ENCODE data around the gene RGN.

- TF ChIP-seq ZNF274 (IDR thresholded peaks at IDR 0.05; ENCODE audit: low read depth, low read length) (no peak), YY1 (IDR thresholded peaks at IDR 0.05; ENCODE audit: insufficient read depth, insufficient read length) (no peak), SUZ12 (IDR thresholded peaks at IDR 0.05; ENCODE audit: extremely low read depth, insufficient read depth, insufficient read length) (no peak)
These were observed 51.7 kb downstream of the RGN start for GRCh38 chrX:47129899-47130358.

Data from NT2/D1 (cell line).